ENCODE results near the gene DAP. TPM values are rescaled to one million over a fixed set of nuclear protein-coding genes. Genes with fewer than 3 reads are reported as not detected.

Gene DAP
- total and polyA plus RNA-seq, 7 donors: 25.7 to 131 (median 38.5) TPM

DNA sequence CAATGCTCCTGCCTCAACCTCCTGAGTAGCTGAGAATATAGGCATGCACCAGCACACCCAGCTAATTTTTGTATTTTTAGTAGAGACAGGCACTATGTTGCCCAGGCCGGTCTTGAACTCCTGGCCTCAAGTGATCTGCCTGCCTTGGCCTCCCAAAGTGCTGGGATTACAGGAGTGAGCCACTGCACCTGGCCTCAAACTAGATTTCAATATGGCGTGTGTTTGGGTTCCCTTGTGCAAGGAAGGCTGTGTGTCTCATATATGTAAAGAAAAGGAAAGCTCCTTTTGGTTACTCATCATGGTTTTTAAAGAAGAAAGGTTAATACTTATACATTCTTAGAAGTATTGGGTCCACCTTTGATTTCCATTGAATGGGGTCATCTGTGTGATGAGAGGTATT is 126.5 kb downstream of the DAP start:
- TF ChIP-seq CTCF (IDR thresholded peaks at IDR 0.05) (no peak), POLR2AphosphoS5 (IDR thresholded peaks at IDR 0.05) (no peak), EP300 (IDR thresholded peaks at IDR 0.05) (no peak), POLR2A (IDR thresholded peaks at IDR 0.05) (no peak)
- 95 to 96% methylated on average over 2 of the region's 2 CpGs for WGBS, 2 donors
- Histone ChIP-seq H3K9me3 (no peaks in the 10 kb centered on the region), H3K27me3 (peaks cover 0 to 51% (median 0%) of the 10 kb centered on the region in 3 donors), H3K4me3 (no peak overlapping the region), H3K36me3 (no peaks in the 10 kb centered on the region), H3K27ac (no peak overlapping the region), H3K4me1 (no peaks in the 10 kb centered on the region)
- intact Hi-C loops (cut with DNase I): no loop called here
- DNase-seq: no peak

DNA sequence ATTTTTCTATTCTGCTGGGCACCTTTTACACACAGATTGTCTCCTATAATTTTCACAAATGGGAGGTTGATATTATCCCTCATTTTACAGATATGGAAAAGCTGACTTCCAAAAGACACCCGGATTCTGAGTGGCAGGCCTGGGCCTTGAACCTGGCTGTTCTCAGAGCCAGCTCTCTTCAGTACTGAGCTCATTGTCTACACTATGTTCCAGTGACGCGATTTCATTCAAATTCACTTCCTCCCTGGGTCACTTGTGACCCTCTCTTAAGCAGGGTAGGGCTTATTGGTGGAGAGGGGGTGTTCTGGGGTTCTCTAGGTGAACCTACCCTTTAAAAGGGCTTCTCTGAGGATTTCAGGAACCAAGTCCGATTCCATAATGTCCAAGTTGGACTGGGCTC is 127.0 kb downstream of the DAP start:
- Histone ChIP-seq H3K4me1 (no peaks in the 10 kb centered on the region), H3K27me3 (peaks cover 0 to 51% (median 0%) of the 10 kb centered on the region in 3 donors), H3K27ac (no peak overlapping the region), H3K36me3 (no peaks in the 10 kb centered on the region), H3K9me3 (no peaks in the 10 kb centered on the region), H3K4me3 (no peak overlapping the region)
- WGBS, 2 donors: 78 to 88% methylated on average over 4 of the region's 4 CpGs
- intact Hi-C loops (cut with DNase I): no loop called here
- DNase-seq: no peak
- TF ChIP-seq EP300 (IDR thresholded peaks at IDR 0.05) (no peak), POLR2A (IDR thresholded peaks at IDR 0.05) (no peak), CTCF (IDR thresholded peaks at IDR 0.05) (no peak), POLR2AphosphoS5 (IDR thresholded peaks at IDR 0.05) (no peak)

GRCh38 chr5:10633271-10634049 is 127.6 kb downstream of the DAP start:
- intact Hi-C loops (cut with DNase I): no loop called here
- Histone ChIP-seq H3K4me3 (no peak overlapping the region), H3K36me3 (no peaks in the 10 kb centered on the region), H3K27ac (no peak overlapping the region), H3K4me1 (no peaks in the 10 kb centered on the region), H3K9me3 (no peaks in the 10 kb centered on the region), H3K27me3 (peaks cover 0 to 51% (median 0%) of the 10 kb centered on the region in 3 donors)
- TF ChIP-seq CTCF (IDR thresholded peaks at IDR 0.05) (no peak), POLR2A (IDR thresholded peaks at IDR 0.05) (no peak), EP300 (IDR thresholded peaks at IDR 0.05) (no peak), POLR2AphosphoS5 (IDR thresholded peaks at IDR 0.05) (no peak)
- DNase-seq: no peak
- WGBS, 2 donors: 65 to 81% methylated on average over 28 of the region's 28 CpGs

GRCh38 chr5:10632110-10632761 is 128.8 kb downstream of the DAP start:
- 60 to 79% methylated on average over 23 of the region's 23 CpGs for WGBS, 2 donors

More at GRCh38 chr5:10632110-10632761, 128.8 kb downstream of the DAP start:
- intact Hi-C loops (cut with DNase I): no loop called here
- peaks cover 0 to 6% (median 6%) of the 10 kb centered on the region in 4 donors for H3K4me1 ChIP-seq
- peak; percentile 50 for DNase-seq
- no peak overlapping the region for H3K27ac ChIP-seq
- H3K9me3 ChIP-seq: no peaks in the 10 kb centered on the region
- peaks cover 0 to 51% (median 0%) of the 10 kb centered on the region in 3 donors for H3K27me3 ChIP-seq
- no peaks in the 10 kb centered on the region for H3K36me3 ChIP-seq
- no peak overlapping the region for H3K4me3 ChIP-seq
- no peak for TF ChIP-seq CTCF (IDR thresholded peaks at IDR 0.05)
- no peak for TF ChIP-seq POLR2A (IDR thresholded peaks at IDR 0.05)
- TF ChIP-seq POLR2AphosphoS5 (IDR thresholded peaks at IDR 0.05): no peak
- no peak for TF ChIP-seq EP300 (IDR thresholded peaks at IDR 0.05)
